NCI-H524 (cell line): ENCODE data around the gene PRKN.

Source experiments
- DNase-seq, 2 experiments: peaks; one replicate each; lab custom pipeline; 2025; lab: John Stamatoyannopoulos, UW

Gene PRKN

DNA sequence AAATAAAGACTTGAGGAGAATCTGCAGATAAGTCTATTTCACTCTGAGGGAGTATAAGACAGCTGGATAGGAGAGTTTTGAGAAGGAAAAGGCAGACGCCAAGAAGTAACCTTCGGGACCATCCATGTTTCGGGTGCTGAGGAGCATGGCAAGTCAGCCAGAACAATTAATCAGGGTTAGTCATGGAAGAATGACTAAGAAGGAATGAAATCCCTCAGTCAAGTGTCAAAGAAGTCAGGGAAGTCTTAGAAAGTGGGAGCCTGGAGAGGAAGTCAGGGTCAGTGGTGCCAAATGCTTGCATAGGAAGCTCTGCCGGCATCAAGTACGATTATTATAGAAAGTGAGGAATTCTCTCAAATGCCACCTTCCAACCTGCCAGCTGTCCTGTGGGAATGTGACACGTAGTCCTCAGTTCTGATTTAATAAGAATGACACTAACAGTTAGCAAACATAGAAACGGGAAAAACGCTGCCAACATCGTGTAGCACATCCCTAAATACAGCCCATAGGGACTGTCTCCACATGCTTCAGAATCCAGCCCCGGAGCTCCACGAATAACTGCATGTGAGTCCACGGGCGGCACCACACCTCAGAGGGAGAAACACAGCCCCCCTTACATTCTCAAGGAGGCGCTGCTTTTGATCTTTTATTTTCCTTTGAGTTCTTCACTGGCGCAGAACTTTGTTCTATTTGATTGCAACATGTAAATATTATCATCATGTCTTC is 602.7 kb downstream of the PRKN start:
- no peak for DNase-seq

GRCh38 chr6:162123797-162124196 is 603.8 kb downstream of the PRKN start:
- peak; percentile 34 to 81 for DNase-seq

- no peak for DNase-seq
Measured at GRCh38 chr6:162119341-162119740, 608.2 kb downstream of the PRKN start.

DNA sequence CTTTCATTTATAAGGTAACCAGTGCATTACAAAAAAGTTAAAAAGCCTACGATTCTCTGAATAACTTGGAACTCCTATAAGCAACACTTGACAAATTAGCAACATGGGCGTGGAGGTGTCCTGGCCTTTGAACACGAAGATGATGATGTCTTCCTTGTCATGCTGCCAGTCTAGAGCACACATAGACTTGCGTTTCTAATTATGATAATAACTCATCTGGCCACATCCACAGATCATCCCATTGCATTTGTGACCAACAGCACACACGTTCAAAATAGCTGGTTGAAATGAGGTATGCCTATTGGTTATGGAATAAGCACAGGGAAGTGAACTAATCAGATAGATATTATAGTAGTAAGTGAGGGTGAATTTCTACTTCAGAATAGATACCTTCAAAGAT is 608.9 kb downstream of the PRKN start:
- no peak for DNase-seq

- DNase-seq = no peak
Measured at GRCh38 chr6:162116902-162117525, 610.6 kb downstream of the PRKN start.

DNA sequence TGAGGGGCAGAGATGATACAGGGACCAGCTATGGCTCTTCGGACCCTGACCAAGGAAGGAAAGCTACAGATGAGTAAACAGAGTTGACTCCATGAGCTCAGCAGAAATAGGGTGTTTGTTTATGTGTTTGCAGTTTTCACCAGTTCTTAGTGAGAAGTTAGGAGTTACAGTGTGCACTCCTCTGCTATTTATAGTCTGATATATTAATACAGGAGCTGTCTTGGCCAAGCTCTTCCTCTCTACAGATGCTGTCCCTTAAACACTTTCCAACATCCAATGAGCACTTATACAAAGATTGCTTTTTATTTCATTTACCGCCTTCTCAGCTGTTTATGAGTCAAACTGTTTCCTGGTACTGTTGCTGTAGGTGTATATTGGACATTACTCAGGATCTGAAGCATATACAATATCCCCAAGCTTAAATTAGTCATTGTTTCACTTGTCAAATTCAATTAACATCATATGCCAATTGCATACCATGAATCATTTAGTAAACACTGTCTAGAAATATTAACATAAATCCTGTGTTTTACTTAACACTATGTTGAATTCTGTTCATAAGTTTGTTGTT is 618.0 kb downstream of the PRKN start:
- DNase-seq = no peak

DNA sequence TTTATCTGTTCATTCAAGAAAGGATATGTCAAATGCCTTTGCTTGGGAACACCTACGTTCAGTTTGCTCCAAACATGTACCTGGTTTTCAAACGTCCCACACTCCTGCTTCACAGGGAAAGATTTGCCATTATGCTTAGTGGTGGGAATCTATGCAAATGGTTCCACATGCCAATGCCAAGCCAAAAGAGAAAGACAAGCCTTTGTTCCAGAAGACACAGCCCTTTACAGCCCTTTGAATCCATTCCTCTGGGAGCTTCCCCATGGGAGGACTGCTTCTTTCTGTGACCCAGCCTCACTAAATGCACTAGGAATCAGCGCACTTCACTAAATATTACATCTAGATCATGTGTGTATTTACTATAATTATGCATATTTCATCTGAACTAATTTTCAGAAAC is 619.5 kb downstream of the PRKN start:
- no peak for DNase-seq

DNA sequence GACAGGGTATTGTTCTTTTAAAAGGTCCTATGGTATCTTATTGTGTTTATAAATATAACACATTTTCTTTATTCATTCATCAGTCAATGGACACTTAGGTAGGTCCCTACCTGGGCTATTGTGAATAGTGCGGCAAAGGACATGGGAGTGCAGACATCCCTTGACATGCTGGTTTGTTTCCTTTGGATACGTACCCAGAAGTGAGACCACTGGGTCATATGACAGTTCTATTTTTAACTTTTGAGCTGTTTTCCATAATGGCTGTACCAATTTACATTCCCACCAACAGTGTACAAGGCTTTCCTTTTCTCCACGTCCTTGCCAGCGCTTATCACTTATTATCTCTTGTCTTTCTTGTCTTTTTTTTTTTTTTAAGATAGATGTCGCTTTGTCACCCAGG is 627.5 kb downstream of the PRKN start:
- DNase-seq = no peak

- DNase-seq = no peak
Measured at GRCh38 chr6:162099685-162100084, 627.9 kb downstream of the PRKN start.

- no peak for DNase-seq
Measured at GRCh38 chr6:162092816-162093502, 634.6 kb downstream of the PRKN start.

DNA sequence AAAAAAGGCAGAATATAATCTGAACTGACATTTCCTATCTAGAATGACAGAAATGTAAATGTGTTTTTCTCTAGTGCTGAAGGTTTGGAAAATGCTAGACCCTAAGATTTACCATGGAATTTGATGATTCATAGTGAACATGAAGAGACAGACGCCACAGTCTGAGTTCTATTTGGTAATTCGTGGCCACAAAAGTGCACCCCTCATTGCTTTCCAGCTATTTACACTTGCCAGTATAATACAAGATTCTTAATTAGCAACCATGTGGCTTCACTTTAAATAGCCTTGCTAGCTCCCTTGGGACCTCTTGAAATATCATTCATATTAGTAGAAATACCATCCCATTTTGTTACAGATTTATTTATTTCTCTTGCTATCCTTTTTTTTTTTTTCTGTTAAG is 636.8 kb downstream of the PRKN start:
- DNase-seq = peak in 1 of 2 experiments; percentile 56

GRCh38 chr6:162088091-162088490 is 639.5 kb downstream of the PRKN start:
- DNase-seq = no peak

DNA sequence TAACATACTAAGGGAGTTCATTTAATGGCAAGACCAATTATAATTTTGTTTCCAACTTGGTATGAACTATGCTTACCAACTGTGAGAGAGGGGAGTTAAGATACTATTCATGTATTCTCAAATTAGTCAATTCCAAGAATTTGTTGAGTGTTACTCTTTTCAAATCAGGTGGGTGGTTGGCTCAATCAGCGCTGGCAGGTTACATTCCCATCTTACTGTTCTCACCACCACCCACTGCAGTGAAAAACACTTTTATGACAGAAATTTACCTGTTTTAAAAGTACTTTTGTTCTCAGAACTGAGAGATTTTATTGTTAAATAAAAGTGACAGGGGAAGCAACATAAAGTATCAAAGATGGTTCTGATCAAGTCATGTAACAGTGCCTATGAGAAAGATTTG is 642.0 kb downstream of the PRKN start:
- no peak for DNase-seq

GRCh38 chr6:162082520-162082919 is 645.0 kb downstream of the PRKN start:
- DNase-seq = no peak

DNA sequence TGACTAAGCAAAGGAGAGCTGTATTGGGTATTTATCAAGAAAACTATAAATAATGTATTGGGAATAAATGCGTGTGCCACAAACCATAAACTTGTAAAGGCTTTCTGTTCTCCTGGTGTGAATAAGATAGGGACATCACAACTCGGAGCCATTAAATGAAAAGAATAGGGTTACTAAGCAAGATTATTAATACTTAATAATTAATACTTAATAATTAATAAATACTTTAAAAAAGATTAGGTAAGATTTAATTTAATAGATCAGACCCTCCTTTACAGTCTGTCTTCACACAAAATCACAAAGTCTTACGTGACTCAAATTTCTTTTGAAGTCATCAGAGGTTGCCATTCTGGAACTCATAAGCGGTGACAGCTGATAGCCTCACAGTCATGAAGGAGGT is 648.9 kb downstream of the PRKN start:
- no peak for DNase-seq

GRCh38 chr6:162078126-162078525 is 649.4 kb downstream of the PRKN start:
- no peak for DNase-seq

- DNase-seq = no peak
Measured at GRCh38 chr6:162076816-162077215, 650.8 kb downstream of the PRKN start.

DNA sequence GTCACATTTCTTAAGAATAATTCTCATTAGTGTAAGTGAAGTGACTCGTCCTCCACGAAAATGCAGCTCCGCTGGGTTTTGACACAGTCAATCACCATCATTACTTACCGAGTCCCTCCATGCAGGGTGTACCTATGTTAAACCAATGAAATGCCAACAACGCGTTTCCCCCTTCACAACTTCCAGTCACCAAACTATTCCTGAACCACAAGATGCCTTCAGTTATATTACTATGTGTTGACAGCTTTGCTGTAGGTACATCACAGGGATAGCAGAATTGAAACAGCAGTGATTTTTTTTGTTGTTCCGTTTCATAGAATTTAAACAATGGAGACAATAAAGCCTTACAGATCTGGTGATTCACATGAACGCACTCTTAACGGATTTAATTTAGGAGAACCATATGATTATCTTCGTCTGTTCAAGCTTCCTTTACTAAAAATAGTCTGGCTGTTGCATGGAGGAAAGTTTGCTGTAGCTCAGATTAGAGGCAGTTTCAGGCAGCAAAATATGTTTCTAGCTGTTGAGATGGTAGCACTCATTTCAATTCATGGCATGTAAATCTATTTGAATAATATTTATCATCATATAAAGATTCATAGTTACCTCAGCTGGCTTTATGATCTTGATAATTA is 652.8 kb downstream of the PRKN start:
- no peak for DNase-seq

- no peak for DNase-seq
Measured at GRCh38 chr6:162070639-162071038, 656.9 kb downstream of the PRKN start.

GRCh38 chr6:162069995-162070394 is 657.6 kb downstream of the PRKN start:
- no peak for DNase-seq

DNA sequence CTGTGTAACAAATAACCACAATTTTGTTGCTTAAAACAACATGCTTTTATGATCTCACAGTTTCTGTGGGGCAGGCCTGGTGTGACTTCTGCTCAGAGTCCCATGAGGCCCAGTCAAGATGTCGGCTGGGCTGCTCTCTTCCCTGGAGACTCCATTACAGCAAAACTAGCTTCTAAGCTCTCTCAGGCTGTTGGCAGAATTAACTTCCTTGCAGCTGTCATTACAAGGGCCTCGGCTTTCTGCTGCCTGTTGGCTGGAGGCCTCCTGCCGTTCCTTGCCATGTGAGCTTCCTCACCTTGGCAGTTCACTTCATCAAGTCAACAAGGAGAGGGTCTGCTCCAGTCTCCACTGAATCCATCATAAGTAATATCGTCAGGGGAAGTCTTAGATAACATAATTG is 659.2 kb downstream of the PRKN start:
- DNase-seq = peak; percentile 29 to 62

GRCh38 chr6:162063666-162064065 is 663.9 kb downstream of the PRKN start:
- DNase-seq = no peak
